Vagina (tissue), 2 donors: ENCODE results near the gene SEZ6L.

Source experiments
- CTCF ChIP-seq, 3 experiments: fragments of 450-650 bp in 2 of 3; fragments of 200-600 bp in 1 of 3; sonication (generic) in 1 of 3; IDR thresholded peaks; one replicate each; pipeline ENCODE4 v1.5.1; 2017 to 2019; ENCODE audit warnings: antibody characterized with exemption in 3 of 3, mild to moderate bottlenecking in 2 of 3, moderate library complexity in 2 of 3
- POLR2A ChIP-seq, 2 donors: fragments of 450-650 bp; IDR thresholded peaks; one replicate each; pipeline ENCODE4 v1.6.1; 2017; ENCODE audit warnings: antibody characterized with exemption in 2 of 2, mild to moderate bottlenecking in 2 of 2, moderate library complexity in 2 of 2

- TF ChIP-seq CTCF (IDR thresholded peaks at IDR 0.05): no peak
- TF ChIP-seq POLR2A (IDR thresholded peaks at IDR 0.05): no peak
Measured at GRCh38 chr22:26168330-26168851, 871 bp upstream of the SEZ6L start.
